Neural progenitor cell (in vitro differentiated cells): ENCODE measurements around the gene EME2. TPM values are rescaled to one million over a fixed set of nuclear protein-coding genes. Genes with fewer than 3 reads are reported as not detected.

ENCODE experiments used
- DNase-seq: peaks from one replicate; pipeline ENCODE4 v3.0.0-alpha.2; 2016; ENCODE audit warnings: low spot score
- H2AFZ ChIP-seq: fragments of 200-600 bp; sonication (generic); replicated peaks from 2 replicates; pipeline ENCODE4 v1.6.1; 2016; ENCODE audit warnings: antibody characterized with exemption
- H3F3A ChIP-seq: fragments of 200-600 bp; sonication (generic); 2 replicates; pipeline ENCODE4 v1.6.1; 2016; ENCODE audit warnings: antibody characterized with exemption, low read depth
- H3K27ac ChIP-seq: fragments of 200-600 bp; sonication (generic); 2 replicates; pipeline ENCODE4 v1.5.1; 2016; ENCODE audit warnings: mild to moderate bottlenecking
- H3K27me3 ChIP-seq: fragments of 200-600 bp; sonication (generic); 2 replicates; pipeline ENCODE4 v1.6.1; 2016; ENCODE audit warnings: mild to moderate bottlenecking, moderate library complexity
- H3K36me3 ChIP-seq: fragments of 200-600 bp; sonication (generic); 2 replicates; pipeline ENCODE4 v1.5.1; 2016
- H3K4me1 ChIP-seq: fragments of 200-600 bp; sonication (generic); 2 replicates; pipeline ENCODE4 v1.6.1; 2016; ENCODE audit warnings: mixed run types
- H3K4me2 ChIP-seq: fragments of 200-600 bp; sonication (generic); 2 replicates; pipeline ENCODE4 v1.6.1; 2016
- H3K4me3 ChIP-seq: fragments of 200-600 bp; sonication (generic); 2 replicates; pipeline ENCODE4 v1.5.1; 2016
- H3K79me2 ChIP-seq: fragments of 200-600 bp; sonication (generic); 2 replicates; pipeline ENCODE4 v1.6.1; 2016; ENCODE audit warnings: low read depth
- H3K9ac ChIP-seq: fragments of 200-600 bp; sonication (generic); 2 replicates; pipeline ENCODE4 v1.6.1; 2016
- H3K9me3 ChIP-seq: fragments of 200-600 bp; sonication (generic); 2 replicates; pipeline ENCODE4 v1.5.1; 2016; ENCODE audit warnings: low read depth
- H4K20me1 ChIP-seq: fragments of 200-600 bp; sonication (generic); 2 replicates; pipeline ENCODE4 v1.6.1; 2016; ENCODE audit warnings: low read depth
- H3K27ac Mint-ChIP-seq: 3 replicates; pipeline ENCODE4 v1.8.0; 2021; ENCODE audit warnings: mixed read lengths
- H3K27me3 Mint-ChIP-seq: 2 replicates; pipeline ENCODE4 v1.8.0; 2022; ENCODE audit warnings: low read depth, mild to moderate bottlenecking, inconsistent platforms, moderate library complexity, mixed read lengths; ENCODE audit not compliant: insufficient read depth
- H3K36me3 Mint-ChIP-seq: 3 replicates; pipeline ENCODE4 v1.8.0; 2021; ENCODE audit warnings: mixed read lengths
- H3K4me1 Mint-ChIP-seq: 3 replicates; pipeline ENCODE4 v1.8.0; 2021; ENCODE audit warnings: mixed read lengths
- H3K4me3 Mint-ChIP-seq: 3 replicates; pipeline ENCODE4 v1.8.0; 2021; ENCODE audit warnings: mild to moderate bottlenecking, moderate library complexity, mixed read lengths
- H3K9me3 Mint-ChIP-seq: 3 replicates; pipeline ENCODE4 v1.8.0; 2020; ENCODE audit warnings: mixed read lengths
- EZH2 ChIP-seq: fragments of 200-600 bp; sonication (generic); IDR thresholded peaks from 2 replicates; pipeline ENCODE4 v1.6.1; 2017; ENCODE audit warnings: antibody characterized with exemption, mild to moderate bottlenecking, moderate library complexity
- EZH2phosphoT487 ChIP-seq: fragments of 200-600 bp; sonication (generic); IDR thresholded peaks from 2 replicates; pipeline ENCODE4 v1.6.1; 2017; ENCODE audit warnings: antibody characterized with exemption
- total RNA-seq: library from RNA; depleted of rRNA; stranded (reverse); fragments of >200 nt; gene quantifications from 2 replicates; pipeline ENCODE4 v1.2.3, GENCODE V29; 2015; ENCODE audit warnings: low replicate concordance
- TF ChIP-seq, protein P1 (sequence below): fragments of 200-600 bp; sonication (generic); IDR thresholded peaks from 2 replicates; pipeline ENCODE4 v1.5.1; 2017; ENCODE audit warnings: antibody characterized with exemption, mild to moderate bottlenecking

EME2 gene
- total RNA-seq, 1 donor from 2014 or later: 2.3 TPM

DNA sequence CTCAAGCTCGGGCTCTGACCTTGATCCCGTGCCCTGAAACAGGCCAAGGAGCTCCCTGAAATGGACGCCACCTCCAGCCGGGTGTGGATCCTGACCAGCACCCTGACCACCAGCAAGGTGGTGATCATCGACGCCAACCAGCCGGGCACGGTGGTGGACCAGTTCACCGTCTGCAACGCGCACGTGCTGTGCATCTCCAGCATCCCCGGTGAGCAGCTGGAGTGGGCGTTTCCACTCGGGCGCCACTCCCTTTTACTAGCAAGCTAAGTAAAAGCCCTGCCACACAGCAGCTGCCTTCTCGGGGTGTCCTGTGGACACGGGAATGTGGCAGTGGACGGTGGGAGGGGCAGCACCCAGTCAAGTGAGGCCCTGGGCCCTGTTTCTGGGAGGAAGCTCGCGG lies 7.6 kb upstream of the EME2 start:
- Histone ChIP-seq H4K20me1 (peaks cover 29% of the 10 kb centered on the region), H3K27ac (no peak overlapping the region), H3K36me3 (no peaks in the 10 kb centered on the region), H3K4me3 (no peak overlapping the region), H3K9ac (no peak overlapping the region), H3K79me2 (no peaks in the 10 kb centered on the region), H3K9me3 (no peaks in the 10 kb centered on the region), H3K4me1 (no peaks in the 10 kb centered on the region), H2AFZ (no peak overlapping the region), H3K4me2 (no peak overlapping the region), H3K27me3 (no peaks in the 10 kb centered on the region), H3F3A (peaks cover 9% of the 10 kb centered on the region)
- H3K4me3 Mint-ChIP-seq: no peak overlapping the region
- no peak overlapping the region for H3K27ac Mint-ChIP-seq
- TF ChIP-seq, protein P1, sequence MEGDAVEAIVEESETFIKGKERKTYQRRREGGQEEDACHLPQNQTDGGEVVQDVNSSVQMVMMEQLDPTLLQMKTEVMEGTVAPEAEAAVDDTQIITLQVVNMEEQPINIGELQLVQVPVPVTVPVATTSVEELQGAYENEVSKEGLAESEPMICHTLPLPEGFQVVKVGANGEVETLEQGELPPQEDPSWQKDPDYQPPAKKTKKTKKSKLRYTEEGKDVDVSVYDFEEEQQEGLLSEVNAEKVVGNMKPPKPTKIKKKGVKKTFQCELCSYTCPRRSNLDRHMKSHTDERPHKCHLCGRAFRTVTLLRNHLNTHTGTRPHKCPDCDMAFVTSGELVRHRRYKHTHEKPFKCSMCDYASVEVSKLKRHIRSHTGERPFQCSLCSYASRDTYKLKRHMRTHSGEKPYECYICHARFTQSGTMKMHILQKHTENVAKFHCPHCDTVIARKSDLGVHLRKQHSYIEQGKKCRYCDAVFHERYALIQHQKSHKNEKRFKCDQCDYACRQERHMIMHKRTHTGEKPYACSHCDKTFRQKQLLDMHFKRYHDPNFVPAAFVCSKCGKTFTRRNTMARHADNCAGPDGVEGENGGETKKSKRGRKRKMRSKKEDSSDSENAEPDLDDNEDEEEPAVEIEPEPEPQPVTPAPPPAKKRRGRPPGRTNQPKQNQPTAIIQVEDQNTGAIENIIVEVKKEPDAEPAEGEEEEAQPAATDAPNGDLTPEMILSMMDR: no peak
- no peak for TF ChIP-seq EZH2
- TF ChIP-seq EZH2phosphoT487: no peak
- H3K9me3 Mint-ChIP-seq: no peaks in the 10 kb centered on the region
- DNase-seq: no peak
- H3K27me3 Mint-ChIP-seq: peaks cover 4% of the 10 kb centered on the region
- no peaks in the 10 kb centered on the region for H3K4me1 Mint-ChIP-seq
- peaks cover 3% of the 10 kb centered on the region for H3K36me3 Mint-ChIP-seq

DNA sequence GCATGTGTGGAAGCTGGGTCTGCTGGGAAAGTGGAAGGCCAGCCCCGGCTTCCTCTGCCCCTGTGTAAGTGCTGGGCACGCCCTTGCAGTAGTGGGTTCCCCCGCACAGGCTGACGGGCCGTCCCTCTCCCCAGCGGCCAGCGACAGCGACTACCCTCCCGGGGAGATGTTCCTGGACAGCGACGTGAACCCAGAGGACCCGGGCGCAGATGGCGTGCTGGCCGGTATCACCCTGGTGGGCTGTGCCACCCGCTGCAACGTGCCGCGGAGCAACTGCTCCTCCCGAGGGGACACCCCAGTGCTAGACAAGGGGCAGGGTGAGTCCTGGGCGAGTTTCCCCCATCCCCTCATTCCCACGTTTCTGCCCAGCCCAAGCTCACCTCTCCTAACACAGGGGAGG lies 6.8 kb upstream of the EME2 start:
- Histone ChIP-seq H4K20me1 (peaks cover 37% of the 10 kb centered on the region), H3K36me3 (no peaks in the 10 kb centered on the region), H3K9ac (no peak overlapping the region), H3K4me3 (no peak overlapping the region), H3K4me2 (no peak overlapping the region), H3K9me3 (no peaks in the 10 kb centered on the region), H2AFZ (no peak overlapping the region), H3K27me3 (no peaks in the 10 kb centered on the region), H3K4me1 (no peaks in the 10 kb centered on the region), H3K27ac (no peak overlapping the region), H3K79me2 (no peaks in the 10 kb centered on the region), H3F3A (peaks cover 15% of the 10 kb centered on the region)
- Mint-ChIP-seq H3K27me3 (peaks cover 4% of the 10 kb centered on the region), H3K4me3 (no peak overlapping the region), H3K9me3 (no peaks in the 10 kb centered on the region), H3K4me1 (no peaks in the 10 kb centered on the region), H3K36me3 (peaks cover 3% of the 10 kb centered on the region), H3K27ac (no peak overlapping the region)
- DNase-seq: no peak
- no peak for TF ChIP-seq EZH2
- no peak for TF ChIP-seq EZH2phosphoT487
- TF ChIP-seq, protein P1: no peak

DNA sequence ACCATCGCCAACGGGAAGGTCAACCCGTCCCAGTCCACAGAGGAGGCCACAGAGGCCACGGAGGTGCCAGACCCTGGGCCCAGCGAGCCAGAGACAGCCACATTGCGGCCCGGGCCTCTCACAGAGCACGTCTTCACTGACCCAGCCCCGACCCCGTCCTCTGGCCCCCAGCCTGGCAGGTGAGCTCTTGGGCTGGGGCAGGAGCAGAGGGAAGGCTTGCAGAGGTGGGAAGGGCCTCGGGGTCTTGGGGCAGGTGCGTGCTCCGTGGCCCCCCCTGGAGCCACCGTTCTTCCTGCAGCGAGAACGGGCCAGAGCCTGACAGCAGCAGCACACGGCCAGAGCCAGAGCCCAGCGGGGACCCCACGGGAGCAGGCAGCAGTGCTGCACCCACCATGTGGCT lies 6.4 kb upstream of the EME2 start:
- peaks cover 37% of the 10 kb centered on the region for H4K20me1 ChIP-seq
- DNase-seq: no peak
- H2AFZ ChIP-seq: no peak overlapping the region
- Mint-ChIP-seq H3K27me3 (peaks cover 4% of the 10 kb centered on the region), H3K4me1 (no peaks in the 10 kb centered on the region), H3K9me3 (no peaks in the 10 kb centered on the region), H3K27ac (no peak overlapping the region), H3K36me3 (peaks cover 2% of the 10 kb centered on the region), H3K4me3 (no peak overlapping the region)
- no peaks in the 10 kb centered on the region for H3K4me1 ChIP-seq
- TF ChIP-seq EZH2 (no peak), EZH2phosphoT487 (no peak)
- TF ChIP-seq, protein P1: no peak
- no peak overlapping the region for H3K4me2 ChIP-seq
- no peaks in the 10 kb centered on the region for H3K27me3 ChIP-seq
- H3K36me3 ChIP-seq: no peaks in the 10 kb centered on the region
- no peak overlapping the region for H3K27ac ChIP-seq
- peaks cover 15% of the 10 kb centered on the region for H3F3A ChIP-seq
- H3K4me3 ChIP-seq: no peak overlapping the region
- no peaks in the 10 kb centered on the region for H3K79me2 ChIP-seq
- H3K9ac ChIP-seq: no peak overlapping the region
- H3K9me3 ChIP-seq: no peaks in the 10 kb centered on the region
